Measurements from ENCODE around the gene PPT2.

PPT2 gene

DNA sequence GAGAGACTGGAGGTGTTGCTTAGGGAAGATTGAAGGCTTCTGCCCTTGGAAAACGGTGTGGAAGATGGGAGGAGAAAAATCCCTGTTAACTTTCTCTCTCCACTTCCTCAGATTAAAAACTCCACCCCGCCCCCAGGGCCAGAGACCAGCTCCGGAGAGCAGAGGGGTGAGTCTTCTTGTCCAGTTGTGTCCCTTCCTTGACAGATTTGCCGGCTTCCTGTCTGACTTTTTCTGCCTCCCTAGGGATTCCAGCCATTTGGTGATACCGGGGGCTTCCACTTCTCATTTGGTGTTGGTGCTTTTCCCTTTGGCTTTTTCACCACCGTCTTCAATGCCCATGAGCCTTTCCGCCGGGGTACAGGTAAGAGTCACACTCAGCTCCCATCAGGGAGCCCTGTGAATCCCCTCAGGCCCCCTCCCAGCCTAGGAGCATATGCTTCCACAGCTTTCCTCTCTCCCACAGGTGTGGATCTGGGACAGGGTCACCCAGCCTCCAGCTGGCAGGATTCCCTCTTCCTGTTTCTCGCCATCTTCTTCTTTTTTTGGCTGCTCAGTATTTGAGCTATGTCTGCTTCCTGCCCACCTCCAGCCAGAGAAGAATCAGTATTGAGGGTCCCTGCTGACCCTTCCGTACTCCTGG lies 25.9 kb downstream of the PPT2 start:
- no peak for TF ChIP-seq CTCF (conservative IDR thresholded peaks at IDR 0.05; ENCODE audit: control insufficient read depth, insufficient read depth, low read depth, low read length)
- H3K4me3 ChIP-seq (ENCODE audit: control insufficient read depth, low read depth, low read length) = no peak overlapping the region
- DNase-seq (ENCODE audit: low read depth) = no peak

DNA sequence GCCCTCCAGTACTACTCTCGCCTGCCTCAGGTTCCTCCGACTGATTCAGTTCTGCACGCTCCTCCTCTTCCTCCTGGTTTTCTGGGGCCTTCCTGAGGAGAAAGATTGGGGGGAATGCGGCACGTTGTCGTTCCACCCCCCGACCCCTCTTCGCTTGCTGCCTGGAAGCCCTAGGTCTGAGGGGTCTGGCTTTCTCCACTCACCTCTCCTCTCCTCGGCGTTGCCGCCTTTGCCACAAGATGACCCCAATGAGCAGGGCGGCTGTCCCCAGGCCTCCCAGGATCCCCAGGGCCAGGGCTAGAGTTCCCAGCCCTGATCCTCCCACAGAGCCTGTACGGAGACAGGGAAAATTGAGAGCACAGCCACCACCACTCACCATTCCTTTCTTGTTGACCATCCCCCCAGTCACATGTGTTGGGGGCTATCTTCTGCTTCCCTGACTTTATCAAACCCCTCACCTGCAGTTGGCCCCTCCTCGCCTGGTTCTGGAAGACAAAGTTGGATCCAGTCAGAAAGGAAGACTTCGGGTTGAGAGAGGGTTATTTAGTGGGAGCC lies 27.3 kb downstream of the PPT2 start:
- no peak for DNase-seq (ENCODE audit: low read depth)

GRCh38 chr6:32181915-32182529 lies 28.1 kb downstream of the PPT2 start:
- TF ChIP-seq CTCF (conservative IDR thresholded peaks at IDR 0.05; ENCODE audit: control insufficient read depth, insufficient read depth, low read depth, low read length) = no peak
- DNase-seq (ENCODE audit: low read depth) = no peak

More for the DNA sequence above, 27.3 kb downstream of the PPT2 start:
- TF ChIP-seq CTCF (conservative IDR thresholded peaks at IDR 0.05; ENCODE audit: control insufficient read depth, insufficient read depth, low read depth, low read length) = no peak
- no peak overlapping the region for H3K4me3 ChIP-seq (ENCODE audit: control insufficient read depth, low read depth, low read length)

DNA sequence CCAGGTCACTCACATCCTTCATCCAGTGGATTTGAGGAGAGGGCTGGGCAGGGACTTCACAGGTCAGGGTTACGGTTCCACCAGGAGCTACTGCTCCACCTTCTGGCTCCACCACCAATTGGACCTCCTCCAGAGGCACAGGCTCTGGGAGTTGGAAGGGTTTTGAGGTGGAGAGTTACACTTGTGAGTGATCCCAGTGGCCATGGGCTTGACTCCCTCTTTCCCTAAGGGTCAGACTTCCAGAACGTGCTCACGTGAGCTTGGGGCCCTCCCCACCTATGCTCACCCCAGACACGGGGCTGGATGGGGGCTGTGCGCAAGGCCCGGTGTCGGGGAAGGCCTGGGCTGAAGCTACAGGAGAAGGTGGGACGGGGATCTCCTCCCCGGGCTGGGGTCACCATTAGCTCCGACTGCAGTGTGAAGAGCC lies 28.6 kb downstream of the PPT2 start:
- no peak for TF ChIP-seq CTCF (conservative IDR thresholded peaks at IDR 0.05; ENCODE audit: control insufficient read depth, insufficient read depth, low read depth, low read length)
- H3K4me3 ChIP-seq (ENCODE audit: control insufficient read depth, low read depth, low read length) = no peak overlapping the region
- DNase-seq (ENCODE audit: low read depth) = no peak

More at GRCh38 chr6:32181915-32182529, 28.1 kb downstream of the PPT2 start:
- H3K4me3 ChIP-seq (ENCODE audit: control insufficient read depth, low read depth, low read length) = no peak overlapping the region

GRCh38 chr6:32183030-32183429 lies 29.1 kb downstream of the PPT2 start:
- no peak for DNase-seq (ENCODE audit: low read depth)
- H3K4me3 ChIP-seq (ENCODE audit: control insufficient read depth, low read depth, low read length) = no peak overlapping the region
- no peak for TF ChIP-seq CTCF (conservative IDR thresholded peaks at IDR 0.05; ENCODE audit: control insufficient read depth, insufficient read depth, low read depth, low read length)

DNA sequence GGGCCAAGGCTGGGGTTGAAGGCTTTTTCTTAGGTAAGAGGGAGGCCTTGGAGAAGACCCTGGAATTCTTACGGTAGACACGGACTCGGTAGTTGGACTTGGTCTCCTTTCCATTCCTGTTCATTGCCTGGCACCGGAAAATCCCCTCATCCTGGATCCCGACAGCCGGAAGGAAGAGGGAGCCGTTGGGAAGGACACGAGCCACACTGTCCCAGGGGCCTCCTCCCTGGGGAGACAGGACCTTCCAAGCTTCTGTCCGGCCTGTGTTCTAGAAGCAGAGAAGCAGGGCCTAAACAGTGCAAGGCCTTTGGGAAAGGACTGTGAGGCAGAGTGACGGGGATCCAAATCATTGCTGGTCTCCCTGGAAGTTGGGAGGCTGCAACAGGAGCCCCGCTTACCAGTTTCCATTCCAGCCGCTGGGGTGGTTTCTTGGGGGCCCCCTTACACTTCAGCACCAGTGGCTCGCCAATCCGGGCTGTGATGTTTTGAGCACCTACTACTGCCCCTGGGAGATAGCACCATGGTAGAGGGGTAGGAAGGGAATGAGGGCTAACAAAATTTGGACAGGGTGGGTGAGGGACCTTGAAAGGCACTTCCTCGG lies 29.6 kb downstream of the PPT2 start:
- no peak for TF ChIP-seq CTCF (conservative IDR thresholded peaks at IDR 0.05; ENCODE audit: control insufficient read depth, insufficient read depth, low read depth, low read length)
- H3K4me3 ChIP-seq (ENCODE audit: control insufficient read depth, low read depth, low read length) = no peak overlapping the region
- DNase-seq (ENCODE audit: low read depth) = no peak
